Measurements from ENCODE around the gene SPRR2G. TPM values are rescaled to one million over a fixed set of nuclear protein-coding genes. Genes with fewer than 3 reads are reported as not detected.
"Not testable (repeated sequence)": the region's sequence is repeated elsewhere in the genome, so short reads cannot be mapped to it uniquely, and the experiment has no call there.

Gene SPRR2G
- total RNA-seq = not detected

- FAIRE-seq (no peak), DNase-seq (ENCODE audit: low spot score in 2 of 2) (no peak)
These were observed at the start of gene SPRR2G for GRCh38 chr1:153150846-153151245. Gene SPRR2G, minus strand, starts transcription at chr1:153150890. Its CDS starts 780 bp downstream, at chr1:153150110.

- DNase-seq (ENCODE audit: low spot score in 2 of 2) (no peak), FAIRE-seq (no peak)
These were observed 44.5 kb upstream of the SPRR2G start for GRCh38 chr1:153195216-153195615.

GRCh38 chr1:153194331-153195050 is 43.8 kb upstream of the SPRR2G start:
- FAIRE-seq (no peak), DNase-seq (ENCODE audit: low spot score in 2 of 2) (no peak)

GRCh38 chr1:153192697-153193096 is 42.0 kb upstream of the SPRR2G start:
- no peak for FAIRE-seq

GRCh38 chr1:153190373-153190772 is 39.7 kb upstream of the SPRR2G start:
- DNase-seq (ENCODE audit: low spot score in 2 of 2) = no peak
- FAIRE-seq = no peak

More at GRCh38 chr1:153192697-153193096, 42.0 kb upstream of the SPRR2G start:
- no peak for DNase-seq (ENCODE audit: low spot score in 2 of 2)

- not testable (repeated sequence) for DNase-seq (ENCODE audit: low spot score in 2 of 2); FAIRE-seq
These were observed 37.6 kb upstream of the SPRR2G start for GRCh38 chr1:153188301-153188700.

- DNase-seq (ENCODE audit: low spot score in 2 of 2) = no peak
- no peak for FAIRE-seq
These were observed 29.9 kb upstream of the SPRR2G start for GRCh38 chr1:153180556-153180955.

- FAIRE-seq = no peak
- DNase-seq (ENCODE audit: low spot score in 2 of 2) = no peak
These were observed 28.2 kb upstream of the SPRR2G start for GRCh38 chr1:153178922-153179321.

- no peak for FAIRE-seq
- no peak for DNase-seq (ENCODE audit: low spot score in 2 of 2)
These were observed 23.9 kb upstream of the SPRR2G start for GRCh38 chr1:153174624-153175023.

GRCh38 chr1:153168686-153169085 is 18.0 kb upstream of the SPRR2G start:
- no peak for DNase-seq (ENCODE audit: low spot score in 2 of 2)

GRCh38 chr1:153155541-153155940 is 4.9 kb upstream of the SPRR2G start:
- DNase-seq (ENCODE audit: low spot score in 2 of 2) (no peak), FAIRE-seq (no peak)

More at GRCh38 chr1:153168686-153169085, 18.0 kb upstream of the SPRR2G start:
- FAIRE-seq = no peak

- DNase-seq (ENCODE audit: low spot score in 2 of 2) = no peak
- FAIRE-seq = no peak
These were observed 1.8 kb upstream of the SPRR2G start for GRCh38 chr1:153152481-153152880.

- DNase-seq (ENCODE audit: low spot score in 2 of 2) (no peak), FAIRE-seq (no peak)
These were observed 9.3 kb downstream of the SPRR2G start for GRCh38 chr1:153141377-153141776.

- no peak for FAIRE-seq
- no peak for DNase-seq (ENCODE audit: low spot score in 2 of 2)
These were observed 10.2 kb downstream of the SPRR2G start for GRCh38 chr1:153140484-153140883.

- DNase-seq (ENCODE audit: low spot score in 2 of 2) (no peak), FAIRE-seq (no peak)
These were observed 16.9 kb downstream of the SPRR2G start for GRCh38 chr1:153133743-153134142.

- no peak for DNase-seq (ENCODE audit: low spot score in 2 of 2)
- no peak for FAIRE-seq
These were observed 17.4 kb downstream of the SPRR2G start for GRCh38 chr1:153133267-153133666.

GRCh38 chr1:153128688-153129087 is 22.0 kb downstream of the SPRR2G start:
- DNase-seq (ENCODE audit: low spot score in 2 of 2); FAIRE-seq: not testable (repeated sequence)

GRCh38 chr1:153127296-153127695 is 23.4 kb downstream of the SPRR2G start:
- DNase-seq (ENCODE audit: low spot score in 2 of 2) (no peak), FAIRE-seq (no peak)

- no peak for FAIRE-seq
- no peak for DNase-seq (ENCODE audit: low spot score in 2 of 2)
These were observed 25.2 kb downstream of the SPRR2G start for GRCh38 chr1:153125536-153125935.

- FAIRE-seq; DNase-seq (ENCODE audit: low spot score in 2 of 2): not testable (repeated sequence)
These were observed 26.9 kb downstream of the SPRR2G start for GRCh38 chr1:153123793-153124192.

- DNase-seq (ENCODE audit: low spot score in 2 of 2) (no peak), FAIRE-seq (no peak)
These were observed 27.8 kb downstream of the SPRR2G start for GRCh38 chr1:153122831-153123421.

- FAIRE-seq (no peak), DNase-seq (ENCODE audit: low spot score in 2 of 2) (no peak)
These were observed 29.7 kb downstream of the SPRR2G start for GRCh38 chr1:153120945-153121344.
